IMR-90 (cell line): Measurements from ENCODE around the gene RAF1. TPM values are rescaled to one million over a fixed set of nuclear protein-coding genes. Genes with fewer than 3 reads are reported as not detected.

ENCODE experiments used
- ATAC-seq: fragments of 200-7000 bp; cut with Tn5 transposase; 2 replicates; pipeline ENCODE4 v1.9.1; 2020; ENCODE audit warnings: low read depth, mild to moderate bottlenecking, moderate library complexity
- BruUV-seq: library from RNA; stranded (reverse); fragments of 400-500 nt; replicated peaks from 2 replicates; lab custom pipeline; 2021; lab: Mats Ljungman, UMichigan
- CTCF ChIA-PET: fragments of 300-600 bp; formaldehyde crosslinking; extraction: SDS; loops from one replicate; lab custom pipeline; 2021; ENCODE audit warnings: antibody characterized with exemption; lab: Yijun Ruan, JAX
- POLR2A ChIA-PET: fragments of 300-600 bp; sonication (Branson Sonifier 250); formaldehyde crosslinking; loops from one replicate; lab custom pipeline; 2022; ENCODE audit warnings: antibody characterized with exemption; ENCODE audit not compliant: unreplicated experiment; lab: Charles Lee
- DNase-seq: peaks from one replicate; pipeline ENCODE4 v3.0.0; 2013
- H2AFZ ChIP-seq: replicated peaks from 2 replicates; pipeline ENCODE3; 2013; ENCODE audit warnings: low read length, mild to moderate bottlenecking; ENCODE audit not compliant: poor library complexity
- H2AK5ac ChIP-seq: 2 replicates; pipeline ENCODE4 v1.6.1; 2013; ENCODE audit warnings: low read depth, low read length, inconsistent platforms
- H2AK9ac ChIP-seq: replicated peaks from 2 replicates; pipeline ENCODE3; 2013; ENCODE audit warnings: mild to moderate bottlenecking, low read depth, low read length, moderate library complexity; ENCODE audit not compliant: poor library complexity
- H2BK120ac ChIP-seq: 2 replicates; pipeline ENCODE4 v1.6.1; 2013; ENCODE audit warnings: low read depth, low read length, inconsistent platforms
- H2BK15ac ChIP-seq: 3 replicates; pipeline ENCODE4 v1.6.1; 2013; ENCODE audit warnings: low read depth, low read length, inconsistent platforms
- H2BK20ac ChIP-seq: 2 replicates; pipeline ENCODE4 v1.6.1; 2013; ENCODE audit warnings: low read depth, mild to moderate bottlenecking, inconsistent platforms, low read length, moderate library complexity
- H2BK5ac ChIP-seq: 2 replicates; pipeline ENCODE4 v1.6.1; 2013; ENCODE audit warnings: mild to moderate bottlenecking, low read depth, low read length, inconsistent platforms; ENCODE audit not compliant: poor library complexity, severe bottlenecking
- H3K14ac ChIP-seq: replicated peaks from 2 replicates; pipeline ENCODE4 v1.6.1; 2013; ENCODE audit warnings: low read depth, low read length, inconsistent platforms
- H3K18ac ChIP-seq: 2 replicates; pipeline ENCODE4 v1.6.1; 2013; ENCODE audit warnings: low read depth, low read length, control low read depth
- H3K23ac ChIP-seq: 2 replicates; pipeline ENCODE4 v1.6.1; 2013; ENCODE audit warnings: low read depth, low read length, inconsistent platforms
- H3K27ac ChIP-seq: 2 replicates; pipeline ENCODE4 v1.5.1; 2013; ENCODE audit warnings: mild to moderate bottlenecking, control low read depth, low read length; ENCODE audit not compliant: insufficient read depth
- H3K27me3 ChIP-seq: 2 replicates; pipeline ENCODE4 v1.6.1; 2013; ENCODE audit warnings: low read length; ENCODE audit not compliant: control insufficient read depth, insufficient read depth
- H3K36me3 ChIP-seq: 2 replicates; pipeline ENCODE4 v1.6.1; 2013; ENCODE audit warnings: low read length, mixed read lengths; ENCODE audit not compliant: control insufficient read depth, insufficient read depth
- H3K4ac ChIP-seq: 2 replicates; pipeline ENCODE4 v1.6.1; 2013; ENCODE audit warnings: low read depth, low read length, inconsistent platforms
- H3K4me1 ChIP-seq: 2 replicates; pipeline ENCODE4 v1.6.1; 2013; ENCODE audit warnings: low read length, mixed read lengths; ENCODE audit not compliant: control insufficient read depth, insufficient read depth
- H3K4me2 ChIP-seq: 2 replicates; pipeline ENCODE4 v1.6.1; 2013; ENCODE audit warnings: low read depth, mild to moderate bottlenecking, control low read depth, low read length, moderate library complexity
- H3K4me3 ChIP-seq: 2 replicates; pipeline ENCODE4 v1.5.1; 2013; ENCODE audit warnings: low read depth, mild to moderate bottlenecking, control low read depth, low read length, moderate library complexity; ENCODE audit not compliant: insufficient read depth
- H3K56ac ChIP-seq: 2 replicates; pipeline ENCODE4 v1.6.1; 2013; ENCODE audit warnings: low read length, inconsistent platforms; ENCODE audit not compliant: insufficient read depth; ENCODE audit errors: extremely low read depth
- H3K79me1 ChIP-seq, 2 experiments: 2 replicates each; pipeline ENCODE4 v1.6.1; 2013; ENCODE audit warnings: low read length in 2 of 2, inconsistent platforms in 1 of 2, low read depth in 1 of 2
- H3K9ac ChIP-seq: 2 replicates; pipeline ENCODE4 v1.6.1; 2013; ENCODE audit warnings: low read depth, low read length, control low read depth
- H3K9me1 ChIP-seq: 2 replicates; pipeline ENCODE4 v1.6.1; 2013; ENCODE audit warnings: low read length, inconsistent platforms; ENCODE audit not compliant: insufficient read depth
- H3K9me3 ChIP-seq: 2 replicates; pipeline ENCODE4 v1.6.1; 2013; ENCODE audit warnings: low read length; ENCODE audit not compliant: control insufficient read depth, insufficient read depth
- H4K20me1 ChIP-seq: 2 replicates; pipeline ENCODE4 v1.6.1; 2013; ENCODE audit warnings: low read length, inconsistent platforms; ENCODE audit not compliant: insufficient read depth
- H4K5ac ChIP-seq: 2 replicates; pipeline ENCODE4 v1.6.1; 2013; ENCODE audit warnings: mild to moderate bottlenecking, low read depth, low read length, control low read depth
- H4K8ac ChIP-seq, 2 experiments: 2 replicates each; pipeline ENCODE4 v1.6.1; 2013; ENCODE audit warnings: low read depth in 2 of 2, low read length in 2 of 2, control low read depth in 1 of 2, inconsistent platforms in 1 of 2
- H4K91ac ChIP-seq: 2 replicates; pipeline ENCODE4 v1.6.1; 2013; ENCODE audit warnings: low read depth, low read length, inconsistent platforms; ENCODE audit not compliant: insufficient read depth
- CHD1 ChIP-seq: IDR thresholded peaks from 2 replicates; pipeline ENCODE4 v1.6.1; 2012; ENCODE audit warnings: low read depth, low read length, improper control_type of control experiment
- MAFK ChIP-seq: IDR thresholded peaks from 2 replicates; pipeline ENCODE4 v1.6.1; 2012; ENCODE audit warnings: low read depth, low read length, improper control_type of control experiment
- MXI1 ChIP-seq: IDR thresholded peaks from 2 replicates; pipeline ENCODE4 v1.6.1; 2012; ENCODE audit warnings: low read depth, mild to moderate bottlenecking, low read length, moderate library complexity, borderline replicate concordance
- POLR2A ChIP-seq: IDR thresholded peaks from 2 replicates; pipeline ENCODE4 v1.6.1; 2012; ENCODE audit warnings: mild to moderate bottlenecking, low read depth, low read length
- RFX5 ChIP-seq: IDR thresholded peaks from 2 replicates; pipeline ENCODE4 v1.8.0; 2012; ENCODE audit warnings: low read depth, mild to moderate bottlenecking, low read length, moderate library complexity
- WGBS, 2 experiments: methylation state at CpG; one replicate each; pipeline versions ENCODE4 v1.1.5 to v1.1.7; 2013; ENCODE audit warnings: missing lambda C conversion rate in 2 of 2; ENCODE audit not compliant: insufficient read length in 1 of 2; ENCODE audit errors: extremely low coverage in 2 of 2; 5-methylcytosine and 5-hydroxymethylcytosine counted together
- dilution Hi-C: fragments of 300-500 bp; cut with HindIII; formaldehyde crosslinking; loops from one replicate; pipeline ENCODE4 v1.14.3; 2018; ENCODE audit warnings: low sequenced_read_pairs; ENCODE audit not compliant: unreplicated experiment
- in situ Hi-C: fragments of 300-500 bp; cut with MboI; formaldehyde crosslinking; loops from 3 replicates; pipeline ENCODE4 v1.14.3; 2019; ENCODE audit warnings: low sequenced_read_pairs, inconsistent platforms, mixed read lengths
- intact Hi-C: fragments of 100-400 bp; cut with micrococcal nuclease; formaldehyde crosslinking; loops from 2 replicates; pipeline ENCODE4 v1.10.0; 2022
- polyA plus RNA-seq, 3 experiments: library from polyadenylated mRNA; depleted of rRNA; stranded (reverse); fragments of >200 nt; gene quantifications; 2 replicates each; pipeline ENCODE4 v1.2.3, GENCODE V29; 2012; ENCODE audit warnings: low replicate concordance in 1 of 3
- total RNA-seq: library from RNA; depleted of rRNA; stranded (reverse); fragments of >200 nt; gene quantifications from 2 replicates; pipeline ENCODE4 v1.2.3, GENCODE V29; 2012

Gene RAF1
- total and polyA plus RNA-seq, 2 of the 4 experiments (the other 2 are of a cell fraction), result 115 to 151 TPM

GRCh38 chr3:12689997-12690711 lies 26.2 kb upstream of the RAF1 start:
- no peak overlapping the region for H2AK9ac ChIP-seq
- no peak overlapping the region for H3K56ac ChIP-seq
- H2AFZ ChIP-seq, result peak overlapping the region; percentile 34
- ATAC-seq (peak; percentile 42), DNase-seq (peak; percentile 18)
- H3K36me3 ChIP-seq, result no peaks in the 10 kb centered on the region
- H2BK120ac ChIP-seq, result no peak overlapping the region
- H3K9ac ChIP-seq, result no peak overlapping the region
- H3K9me3 ChIP-seq, result no peaks in the 10 kb centered on the region
- dilution Hi-C loops (no loop called here), in situ Hi-C loops (no loop called here), intact Hi-C loops (no loop called here)
- H3K4me1 ChIP-seq, result no peaks in the 10 kb centered on the region
- H3K23ac ChIP-seq, result no peak overlapping the region
- H3K79me1 ChIP-seq, result no peaks in the 10 kb centered on the region
- H2BK5ac ChIP-seq, result no peak overlapping the region
- H3K27me3 ChIP-seq, result no peaks in the 10 kb centered on the region
- no peak overlapping the region for H4K5ac ChIP-seq
- H4K91ac ChIP-seq, result no peak overlapping the region
- H3K4me2 ChIP-seq, result no peak overlapping the region
- H2BK15ac ChIP-seq, result no peak overlapping the region
- H2BK20ac ChIP-seq, result no peak overlapping the region
- H4K20me1 ChIP-seq, result no peaks in the 10 kb centered on the region
- no peak for TF ChIP-seq RFX5
- no peak for TF ChIP-seq MXI1
- no peak for TF ChIP-seq POLR2A
- TF ChIP-seq MAFK, result no peak
- TF ChIP-seq CHD1, result no peak
- WGBS, 2 experiments, result 36% methylated on average over 3 of the region's 11 CpGs; no CpG with 5 or more reads in 1 of the 2 experiments
- H2AK5ac ChIP-seq, result no peak overlapping the region
- no peak overlapping the region for H3K4ac ChIP-seq
- no peaks in the 10 kb centered on the region; the same call in 1 of the 2 replicates for H3K9me1 ChIP-seq
- H3K27ac ChIP-seq, result no peak overlapping the region
- H3K4me3 ChIP-seq, result no peak overlapping the region
- ChIA-PET CTCF (interaction anchor here (0.6 kb wide), 1 partner anchor 46 kb away, joined by 3 read pairs; no protein-coding TSS in a partner anchor), POLR2A (no interaction called here)
- H3K18ac ChIP-seq, result no peak overlapping the region
- BruUV-seq, result no TSS peak
- no peak overlapping the region for H3K14ac ChIP-seq
- H4K8ac ChIP-seq, result no peak overlapping the region
